Mononuclear cell (primary cell): Measurements from ENCODE around the gene AKAP6. TPM values are rescaled to one million over a fixed set of nuclear protein-coding genes. Genes with fewer than 3 reads are reported as not detected.

Source experiments
- H3K27me3 ChIP-seq: 2 replicates; pipeline ENCODE4 v1.6.0; 2011; ENCODE audit warnings: low read length, control low read depth; ENCODE audit not compliant: insufficient read depth
- H3K4me1 ChIP-seq: 2 replicates; pipeline ENCODE4 v1.5.1; 2011; ENCODE audit warnings: mild to moderate bottlenecking, low read length, control low read depth; ENCODE audit not compliant: insufficient read depth
- H3K4me3 ChIP-seq: 2 replicates; pipeline ENCODE4 v1.5.1; 2011; ENCODE audit warnings: mild to moderate bottlenecking, low read length, moderate library complexity
- H3K9me3 ChIP-seq: 2 replicates; pipeline ENCODE4 v1.5.1; 2011; ENCODE audit warnings: low read depth, mild to moderate bottlenecking, control low read depth, low read length
- total RNA-seq: library from RNA; depleted of rRNA; stranded (reverse); fragments of >200 nt; gene quantifications from one replicate; pipeline ENCODE4 v1.2.3, GENCODE V29; 2012

Gene AKAP6
- total RNA-seq, 1 donor: 5.6 TPM

DNA sequence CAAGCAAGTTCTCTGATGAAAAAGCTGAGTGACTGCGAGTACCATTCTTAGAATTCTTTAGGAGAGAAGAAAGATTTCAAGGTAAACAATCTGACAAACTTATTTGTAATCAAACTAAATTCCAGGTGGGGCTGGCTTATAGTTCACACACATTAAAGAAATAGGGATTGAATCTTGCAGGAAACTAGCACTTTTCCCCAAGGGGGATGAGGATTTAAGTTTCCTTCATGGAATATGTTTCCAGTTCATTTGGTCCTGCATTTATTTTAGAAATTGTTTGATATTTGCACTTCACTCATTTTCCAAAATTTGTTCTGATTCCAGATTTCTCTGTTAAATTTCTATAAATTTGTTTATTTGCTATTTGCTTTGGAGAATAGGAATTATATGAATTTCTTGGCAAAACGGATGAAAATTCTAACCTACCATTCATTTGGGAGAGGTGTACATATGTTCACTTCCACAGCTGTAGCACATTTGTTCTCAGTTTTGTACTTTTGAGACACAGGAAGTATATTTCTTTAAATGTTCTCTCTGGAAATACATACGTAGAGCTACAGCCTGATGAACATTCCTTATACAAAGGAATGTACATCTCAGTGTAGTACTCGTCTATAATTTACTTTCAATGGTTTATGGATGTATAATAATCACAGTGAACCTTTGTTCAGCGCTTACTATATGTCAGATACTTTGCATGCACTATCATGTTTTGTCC, 145.5 kb downstream of the AKAP6 start:
- no peaks in the 10 kb centered on the region for H3K9me3 ChIP-seq
- no peak overlapping the region for H3K4me3 ChIP-seq
- no peaks in the 10 kb centered on the region for H3K4me1 ChIP-seq
- H3K27me3 ChIP-seq: no peaks in the 10 kb centered on the region

DNA sequence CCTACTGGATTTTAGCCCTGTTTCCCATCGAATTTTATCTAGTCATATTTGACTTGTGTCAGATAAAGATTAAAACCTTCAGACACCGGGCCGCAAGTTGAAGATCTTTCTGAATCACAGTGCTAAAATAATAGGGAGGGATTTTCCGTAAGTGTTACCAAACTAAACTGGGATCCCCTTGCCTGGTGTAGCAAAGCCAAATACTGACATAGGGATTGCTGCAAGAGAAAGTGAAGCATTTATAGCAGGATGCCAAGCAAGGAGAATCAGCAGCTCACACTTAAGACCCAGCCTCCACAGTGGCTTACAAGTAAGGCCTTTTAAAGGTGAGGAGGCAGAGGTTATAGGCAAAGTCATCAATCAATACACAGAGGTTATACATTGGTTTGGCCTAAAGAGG, 147.4 kb downstream of the AKAP6 start:
- no peaks in the 10 kb centered on the region for H3K27me3 ChIP-seq
- H3K4me3 ChIP-seq: no peak overlapping the region
- no peaks in the 10 kb centered on the region for H3K4me1 ChIP-seq
- H3K9me3 ChIP-seq: no peaks in the 10 kb centered on the region

DNA sequence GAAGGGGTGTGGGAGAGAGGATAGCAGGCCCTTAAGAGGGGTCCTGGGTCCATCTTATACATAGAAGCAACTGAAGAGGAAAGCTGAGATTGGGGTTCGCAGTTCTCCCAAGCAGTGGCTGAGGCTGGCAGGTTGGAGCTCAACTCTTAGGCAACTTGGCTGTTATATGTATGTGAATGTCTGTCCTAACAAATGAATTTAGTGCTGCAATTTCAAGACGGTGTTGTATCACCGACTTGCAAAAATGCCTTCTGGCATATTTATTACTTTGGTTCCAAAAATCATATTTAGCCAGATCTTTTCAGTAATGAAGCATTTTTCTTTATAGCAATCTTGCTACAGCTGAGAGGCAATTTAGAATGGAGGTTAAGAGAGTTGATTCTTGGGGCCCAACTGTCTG, 148.3 kb downstream of the AKAP6 start:
- Histone ChIP-seq H3K4me3 (no peak overlapping the region), H3K27me3 (no peaks in the 10 kb centered on the region), H3K9me3 (no peaks in the 10 kb centered on the region), H3K4me1 (no peaks in the 10 kb centered on the region)

DNA sequence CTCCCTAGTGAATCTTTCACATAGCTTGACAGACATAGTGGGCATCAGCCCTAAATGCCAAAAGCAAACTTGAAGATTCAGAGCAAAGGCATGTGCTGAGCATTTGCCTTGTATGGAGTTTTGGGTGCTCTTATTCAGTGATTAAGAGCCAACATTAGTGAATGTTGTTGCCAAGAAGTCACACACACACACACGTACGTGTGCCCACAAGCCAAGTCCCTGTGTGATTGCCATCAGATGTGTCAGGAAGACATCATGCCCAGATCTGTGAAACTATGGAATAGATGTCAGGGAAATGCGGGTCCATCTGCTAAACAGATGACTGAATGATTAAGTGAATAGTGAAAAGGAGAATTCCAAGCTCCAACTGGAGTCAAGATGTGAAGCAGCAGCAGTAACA, 149.0 kb downstream of the AKAP6 start:
- no peaks in the 10 kb centered on the region for H3K9me3 ChIP-seq
- H3K27me3 ChIP-seq: no peaks in the 10 kb centered on the region
- H3K4me3 ChIP-seq: no peak overlapping the region
- no peaks in the 10 kb centered on the region for H3K4me1 ChIP-seq

DNA sequence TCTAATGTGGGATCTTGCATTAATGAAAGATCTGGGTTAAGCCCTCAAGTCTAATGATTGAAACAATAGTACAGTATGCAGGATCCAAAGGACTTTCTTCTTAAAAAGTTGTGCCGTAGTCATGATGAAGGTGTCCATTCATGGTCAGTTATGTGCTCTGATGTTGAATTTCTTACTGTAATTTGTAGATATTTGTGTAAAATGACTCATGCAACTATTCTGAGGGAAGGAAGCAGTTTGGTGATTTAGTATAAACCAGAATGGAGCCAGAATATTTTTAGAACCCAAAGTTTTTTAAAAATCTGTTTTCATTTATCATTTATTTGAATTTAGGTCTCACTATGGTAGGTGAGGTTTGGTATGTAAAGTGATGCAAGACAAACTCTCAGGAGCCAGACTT, 151.2 kb downstream of the AKAP6 start:
- H3K27me3 ChIP-seq: no peaks in the 10 kb centered on the region
- H3K9me3 ChIP-seq: no peaks in the 10 kb centered on the region
- no peak overlapping the region for H3K4me3 ChIP-seq
- H3K4me1 ChIP-seq: no peaks in the 10 kb centered on the region

DNA sequence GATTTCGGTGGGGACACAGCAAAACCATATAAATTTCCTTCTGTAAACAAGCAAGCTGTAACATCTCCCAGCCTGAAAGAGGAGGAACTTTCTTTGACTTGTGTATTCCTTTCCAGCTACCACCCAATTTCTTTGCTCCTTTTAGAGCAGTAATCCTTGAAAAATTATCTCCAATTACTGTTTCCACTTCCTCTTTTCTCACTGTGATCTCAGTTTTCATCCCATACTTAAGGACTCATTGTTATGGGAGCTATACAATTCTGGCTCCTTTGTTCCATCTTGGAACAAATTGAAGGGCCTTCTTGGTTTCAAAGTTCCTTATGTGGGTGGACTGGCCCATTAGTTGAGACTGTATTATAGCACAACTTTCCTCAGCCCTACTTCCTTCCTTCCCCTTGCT, 152.6 kb downstream of the AKAP6 start:
- H3K9me3 ChIP-seq: no peaks in the 10 kb centered on the region
- H3K4me1 ChIP-seq: no peaks in the 10 kb centered on the region
- H3K4me3 ChIP-seq: no peak overlapping the region
- no peaks in the 10 kb centered on the region for H3K27me3 ChIP-seq

DNA sequence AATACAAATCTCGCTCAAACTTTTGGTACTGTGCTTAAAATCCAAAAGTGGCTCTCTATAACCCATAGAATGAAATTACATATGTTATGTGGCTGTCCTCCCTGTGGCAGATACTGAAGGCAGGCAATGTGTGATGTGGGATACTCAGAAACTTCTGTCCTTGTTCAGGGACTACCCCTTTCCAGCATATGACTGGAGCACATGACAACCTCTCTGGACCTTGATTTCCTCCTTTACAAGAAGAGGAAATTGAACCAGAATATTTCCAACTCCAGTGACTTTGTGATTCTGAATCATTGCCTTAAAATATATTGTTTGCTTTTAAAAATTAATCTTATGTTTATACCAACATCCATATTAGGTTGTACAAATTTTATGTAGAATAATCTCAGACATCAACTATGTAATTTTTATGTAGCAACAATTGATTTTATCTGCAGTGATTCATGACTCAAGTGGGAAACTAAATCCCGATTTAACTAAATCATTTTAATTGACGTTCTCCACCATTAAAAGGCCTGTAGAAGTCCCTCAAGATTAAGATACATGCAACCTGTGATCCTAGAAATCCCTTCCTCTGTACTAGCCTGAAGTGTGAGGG, 162.4 kb downstream of the AKAP6 start:
- H3K27me3 ChIP-seq: no peaks in the 10 kb centered on the region
- H3K4me3 ChIP-seq: no peak overlapping the region
- H3K9me3 ChIP-seq: no peaks in the 10 kb centered on the region
- H3K4me1 ChIP-seq: no peaks in the 10 kb centered on the region

DNA sequence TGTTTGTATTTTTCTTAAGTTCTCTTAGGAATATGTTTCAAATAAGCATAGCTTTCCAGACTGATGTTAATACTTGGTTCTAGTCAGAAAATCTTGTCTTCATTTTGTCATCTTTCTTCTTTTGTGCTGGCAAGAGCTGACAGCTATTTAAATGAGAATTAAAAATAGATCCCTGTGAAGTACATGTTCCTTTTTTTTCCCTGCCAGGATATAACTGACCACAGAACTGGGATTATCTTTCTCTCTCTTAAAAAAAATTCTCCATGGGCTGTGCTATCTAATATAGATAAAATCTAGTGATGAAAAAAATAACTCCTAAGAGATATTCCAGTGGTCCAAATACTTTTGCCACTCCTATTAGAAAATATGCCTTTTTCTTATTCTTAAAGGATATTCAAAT, 163.4 kb downstream of the AKAP6 start:
- Histone ChIP-seq H3K9me3 (no peaks in the 10 kb centered on the region), H3K4me1 (no peaks in the 10 kb centered on the region), H3K27me3 (no peaks in the 10 kb centered on the region), H3K4me3 (no peak overlapping the region)

DNA sequence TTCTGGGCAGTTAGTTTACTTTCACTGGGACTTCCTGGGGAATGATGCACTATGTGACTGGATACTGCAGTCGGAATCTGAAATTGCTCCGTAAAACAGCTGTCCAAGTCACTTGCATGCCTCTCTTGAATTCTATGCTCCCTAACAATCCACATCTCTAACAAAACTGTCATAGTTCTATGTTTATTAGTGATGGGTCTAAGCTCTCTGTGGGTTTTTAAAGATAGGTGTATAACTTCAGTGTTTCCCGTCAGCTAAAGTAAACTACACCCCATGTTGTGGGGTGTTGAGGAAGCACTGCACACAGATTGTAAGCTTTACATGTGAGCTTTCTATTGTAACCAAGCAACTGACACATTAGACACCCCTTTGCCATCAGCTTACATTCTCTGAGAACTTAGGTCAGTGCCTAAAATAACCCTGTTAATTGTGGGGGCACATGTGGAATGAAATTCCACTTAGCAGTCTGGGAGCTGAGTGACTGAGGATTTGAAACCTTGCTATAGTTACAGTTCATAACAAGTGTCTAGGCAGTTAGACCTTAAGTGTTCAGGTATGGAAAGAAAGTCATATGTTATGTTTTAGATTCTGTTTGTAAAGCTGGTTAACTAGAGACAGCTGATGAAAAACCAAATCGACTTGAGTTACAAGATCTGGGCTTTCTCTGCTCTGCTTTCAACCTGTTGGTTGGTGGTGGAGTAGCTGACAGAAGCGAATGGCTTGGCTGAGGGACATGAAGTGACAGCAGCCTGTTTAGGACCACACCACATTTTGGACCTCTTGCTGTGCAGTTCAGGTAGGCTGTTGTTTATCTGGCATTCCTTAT, 165.7 kb downstream of the AKAP6 start:
- no peaks in the 10 kb centered on the region for H3K4me1 ChIP-seq
- no peaks in the 10 kb centered on the region for H3K27me3 ChIP-seq
- no peaks in the 10 kb centered on the region for H3K9me3 ChIP-seq
- H3K4me3 ChIP-seq: no peak overlapping the region

DNA sequence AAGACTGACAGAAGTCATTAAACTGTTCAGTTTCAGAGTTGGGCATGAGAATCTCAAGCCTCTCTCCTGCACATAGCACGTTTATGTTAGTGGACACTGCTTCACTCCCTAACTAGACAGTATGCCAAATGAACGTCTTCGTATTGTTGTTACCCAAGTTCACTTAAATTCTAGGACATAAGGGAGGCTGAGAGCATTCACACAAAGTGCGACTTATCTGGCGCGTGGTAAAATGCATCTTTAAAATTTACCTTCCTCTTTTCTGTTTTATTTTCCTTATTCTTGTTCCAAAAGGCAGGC, 166.3 kb downstream of the AKAP6 start:
- H3K4me1 ChIP-seq: no peaks in the 10 kb centered on the region
- H3K4me3 ChIP-seq: no peak overlapping the region
- H3K27me3 ChIP-seq: no peaks in the 10 kb centered on the region
- H3K9me3 ChIP-seq: no peaks in the 10 kb centered on the region

DNA sequence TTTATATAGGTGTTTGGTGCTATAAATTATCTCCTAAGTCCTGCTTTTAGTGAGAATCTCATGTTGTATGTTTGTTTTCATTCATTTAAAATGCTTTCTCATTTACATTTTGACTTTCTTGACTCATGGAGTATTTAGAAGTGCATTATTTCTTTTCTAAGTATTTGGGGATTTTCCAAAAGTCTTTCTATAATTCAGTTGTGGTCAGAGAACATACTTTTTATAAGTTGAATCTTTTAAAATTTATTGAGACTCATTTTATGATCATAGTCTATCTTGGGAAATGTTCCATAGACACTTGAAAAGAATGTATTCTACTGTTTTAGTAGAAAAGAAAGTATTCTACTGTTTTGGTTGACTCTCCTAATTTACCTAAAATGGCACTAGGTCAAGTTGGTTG, 168.2 kb downstream of the AKAP6 start:
- H3K4me1 ChIP-seq: no peaks in the 10 kb centered on the region
- H3K4me3 ChIP-seq: no peak overlapping the region
- H3K9me3 ChIP-seq: no peaks in the 10 kb centered on the region
- H3K27me3 ChIP-seq: no peaks in the 10 kb centered on the region

DNA sequence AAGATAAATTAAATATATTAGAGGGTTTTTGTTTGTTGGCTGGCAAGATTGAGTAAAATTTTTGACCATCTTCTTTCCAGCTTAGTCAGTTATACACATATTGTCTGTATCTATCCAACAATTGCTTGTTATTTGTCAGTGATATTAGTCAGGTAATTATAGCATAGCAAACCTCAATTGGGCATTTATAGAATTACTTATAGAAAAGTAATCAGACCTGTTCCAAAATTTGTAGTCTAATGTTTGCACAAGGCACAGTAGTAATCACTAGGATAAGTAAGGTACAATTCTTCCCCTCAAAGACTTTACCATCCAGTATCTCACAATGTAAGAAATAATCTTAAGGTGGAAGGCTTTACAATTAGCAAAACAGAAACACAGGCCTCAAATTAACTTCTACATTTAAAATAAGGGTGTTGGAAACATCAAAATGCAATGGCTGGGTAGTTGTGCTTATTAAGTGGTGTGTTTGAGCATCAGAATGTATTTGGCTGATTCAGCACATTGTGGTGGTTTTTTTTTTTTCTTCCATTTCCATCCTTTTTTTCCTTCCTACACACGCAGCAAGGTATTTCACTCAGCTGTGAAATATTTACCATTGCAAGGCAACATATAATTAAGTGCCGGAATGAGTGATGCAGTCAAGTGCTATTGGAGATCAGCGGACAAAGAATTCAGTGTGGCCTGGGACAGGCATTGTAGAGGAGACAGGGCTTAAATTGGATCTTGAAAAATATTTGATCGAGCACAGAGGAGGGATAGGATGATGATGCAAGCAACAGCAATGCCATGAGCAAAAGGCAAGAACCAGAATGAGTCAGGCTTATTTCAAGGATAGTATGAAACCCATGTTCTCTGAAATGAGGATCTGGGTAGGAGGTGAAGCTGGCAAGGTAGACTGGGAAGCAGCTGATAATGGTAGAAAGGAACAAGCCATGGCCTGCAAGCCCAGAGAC, 178.2 kb downstream of the AKAP6 start:
- Histone ChIP-seq H3K9me3 (no peaks in the 10 kb centered on the region), H3K4me1 (no peaks in the 10 kb centered on the region), H3K27me3 (no peaks in the 10 kb centered on the region), H3K4me3 (no peak overlapping the region)

DNA sequence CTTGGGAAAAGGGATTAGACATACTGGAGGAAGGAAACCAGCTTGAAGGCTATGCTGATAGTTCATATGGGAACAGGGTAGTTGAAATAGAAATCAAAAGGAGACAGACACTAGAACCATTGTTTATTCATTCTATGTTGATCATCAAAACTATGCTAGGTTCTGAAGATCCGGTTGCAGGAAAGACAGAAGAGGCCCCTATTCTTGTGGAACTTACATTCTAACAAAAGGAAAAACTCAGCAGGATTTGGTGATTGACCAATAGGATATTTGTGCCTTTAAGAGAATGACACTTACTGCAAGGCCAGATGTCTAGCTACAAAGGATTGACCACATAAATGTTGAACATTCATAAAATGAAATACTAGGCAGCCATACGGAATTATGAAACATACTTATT, 179.2 kb downstream of the AKAP6 start:
- H3K4me3 ChIP-seq: no peak overlapping the region
- H3K27me3 ChIP-seq: no peaks in the 10 kb centered on the region
- no peaks in the 10 kb centered on the region for H3K4me1 ChIP-seq
- H3K9me3 ChIP-seq: no peaks in the 10 kb centered on the region

DNA sequence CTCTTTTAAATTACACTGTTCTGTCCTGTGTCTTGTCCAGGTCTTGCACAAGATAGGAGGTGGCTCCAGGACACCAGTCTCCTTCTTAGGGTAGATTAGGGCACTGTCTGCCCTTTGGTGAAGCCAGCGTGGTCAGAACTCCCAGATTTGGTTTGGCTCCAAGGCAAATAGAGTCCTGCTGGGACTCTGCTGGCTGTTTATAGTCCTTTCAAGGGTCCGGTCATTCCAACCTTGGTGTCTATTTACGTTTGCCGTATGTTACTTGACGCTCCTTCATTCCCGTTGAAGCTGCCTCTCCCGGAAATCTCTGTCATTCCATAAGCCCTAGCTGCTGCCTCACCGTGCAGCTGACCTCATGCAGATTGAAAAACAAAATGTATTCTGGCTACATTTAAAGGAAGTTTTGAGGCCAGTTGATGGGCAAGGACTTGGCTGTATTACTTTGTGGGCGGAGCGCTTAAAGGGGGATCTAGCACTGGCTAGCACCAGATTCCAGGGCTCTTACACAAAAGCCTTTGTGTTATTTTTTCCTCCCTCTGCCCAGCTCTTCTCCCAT, 180.6 kb downstream of the AKAP6 start:
- Histone ChIP-seq H3K9me3 (no peaks in the 10 kb centered on the region), H3K4me1 (no peaks in the 10 kb centered on the region), H3K4me3 (no peak overlapping the region), H3K27me3 (no peaks in the 10 kb centered on the region)

DNA sequence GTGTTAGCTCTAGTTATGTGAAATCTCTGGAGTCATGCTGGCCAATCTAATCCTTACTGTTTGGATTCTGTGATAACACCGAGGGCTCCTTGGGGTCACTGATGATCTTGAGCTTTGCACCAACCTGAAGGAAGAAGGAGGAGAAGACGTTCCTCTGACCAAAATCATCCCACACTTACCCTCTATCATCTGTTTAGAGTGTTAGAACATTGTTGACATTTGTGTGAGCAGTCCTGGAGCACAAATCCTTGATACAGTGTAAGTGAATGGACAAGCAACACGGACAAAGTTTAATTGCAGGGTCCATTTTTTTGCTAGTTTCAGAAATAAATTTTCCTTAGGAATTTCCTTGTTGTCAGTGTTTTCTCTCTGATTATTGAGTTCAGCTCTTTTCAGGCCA, 181.7 kb downstream of the AKAP6 start:
- Histone ChIP-seq H3K4me1 (no peaks in the 10 kb centered on the region), H3K27me3 (no peaks in the 10 kb centered on the region), H3K9me3 (no peaks in the 10 kb centered on the region), H3K4me3 (no peak overlapping the region)
